ENCODE measurements around the gene SYNGR3.

The SYNGR3 gene

DNA sequence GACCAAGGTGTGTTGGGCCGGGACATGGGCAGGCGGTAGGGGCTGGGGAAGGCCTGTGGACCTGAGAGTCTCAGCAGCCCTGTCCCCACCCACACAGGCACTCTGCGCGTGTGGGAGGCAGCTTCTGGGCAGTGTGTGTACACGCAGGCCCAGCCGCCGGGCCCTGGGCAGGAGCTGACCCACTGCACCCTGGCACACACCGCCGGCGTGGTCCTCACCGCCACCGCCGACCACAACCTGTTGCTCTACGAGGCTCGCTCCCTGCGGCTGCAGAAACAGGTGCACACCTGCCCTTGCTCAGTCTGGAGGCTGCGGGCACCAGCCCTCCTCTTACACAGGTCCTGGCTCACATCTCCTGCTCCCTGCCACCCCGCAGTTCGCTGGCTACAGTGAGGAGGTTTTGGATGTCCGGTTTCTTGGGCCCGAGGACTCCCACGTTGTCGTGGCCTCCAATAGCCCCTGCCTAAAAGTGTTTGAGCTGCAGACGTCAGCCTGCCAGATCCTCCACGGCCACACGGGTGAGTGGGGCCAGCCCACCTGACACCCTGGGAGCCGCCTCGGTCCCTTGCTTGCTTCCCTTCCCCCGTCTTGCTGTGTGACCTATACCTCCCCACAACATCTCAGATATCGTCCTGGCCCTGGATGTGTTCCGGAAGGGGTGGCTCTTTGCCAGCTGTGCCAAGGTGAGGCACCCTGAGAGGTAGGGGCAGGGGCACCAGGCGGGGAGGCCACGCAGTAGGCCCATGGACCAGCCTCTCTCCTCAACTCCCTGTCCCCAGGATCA lies 14.1 kb upstream of the SYNGR3 start:
- Histone ChIP-seq H3K9me3 (ENCODE audit: control insufficient read depth, insufficient read depth, low read length) (no peaks in the 10 kb centered on the region), H3K27ac (ENCODE audit: low read depth, low read length) (no peak overlapping the region), H3K27me3 (ENCODE audit: control insufficient read depth, low read length) (peaks cover 7% of the 10 kb centered on the region), H3K4me3 (ENCODE audit: low read length) (no peak overlapping the region), H3K79me2 (ENCODE audit: control insufficient read depth, low read length) (peaks cover 39% of the 10 kb centered on the region), H4K20me1 (ENCODE audit: control insufficient read depth, insufficient read depth, low read depth, low read length) (no peaks in the 10 kb centered on the region), H3K36me3 (ENCODE audit: control insufficient read depth, low read length) (peaks cover 60% of the 10 kb centered on the region), H3K4me1 (ENCODE audit: control insufficient read depth, low read length) (peaks cover 22% of the 10 kb centered on the region), H3K4me2 (ENCODE audit: low read length) (no peak overlapping the region), H3F3A (ENCODE audit: control insufficient read depth, insufficient read depth) (no peaks in the 10 kb centered on the region), H3K9me2 (replicated peaks; ENCODE audit: control insufficient read depth, low read length) (no peaks in the 10 kb centered on the region)
- TF ChIP-seq, protein P1, sequence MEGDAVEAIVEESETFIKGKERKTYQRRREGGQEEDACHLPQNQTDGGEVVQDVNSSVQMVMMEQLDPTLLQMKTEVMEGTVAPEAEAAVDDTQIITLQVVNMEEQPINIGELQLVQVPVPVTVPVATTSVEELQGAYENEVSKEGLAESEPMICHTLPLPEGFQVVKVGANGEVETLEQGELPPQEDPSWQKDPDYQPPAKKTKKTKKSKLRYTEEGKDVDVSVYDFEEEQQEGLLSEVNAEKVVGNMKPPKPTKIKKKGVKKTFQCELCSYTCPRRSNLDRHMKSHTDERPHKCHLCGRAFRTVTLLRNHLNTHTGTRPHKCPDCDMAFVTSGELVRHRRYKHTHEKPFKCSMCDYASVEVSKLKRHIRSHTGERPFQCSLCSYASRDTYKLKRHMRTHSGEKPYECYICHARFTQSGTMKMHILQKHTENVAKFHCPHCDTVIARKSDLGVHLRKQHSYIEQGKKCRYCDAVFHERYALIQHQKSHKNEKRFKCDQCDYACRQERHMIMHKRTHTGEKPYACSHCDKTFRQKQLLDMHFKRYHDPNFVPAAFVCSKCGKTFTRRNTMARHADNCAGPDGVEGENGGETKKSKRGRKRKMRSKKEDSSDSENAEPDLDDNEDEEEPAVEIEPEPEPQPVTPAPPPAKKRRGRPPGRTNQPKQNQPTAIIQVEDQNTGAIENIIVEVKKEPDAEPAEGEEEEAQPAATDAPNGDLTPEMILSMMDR (IDR thresholded peaks at IDR 0.05; ENCODE audit: low read depth, low read length, poor library complexity, severe bottlenecking): no peak
- TF ChIP-seq EZH2phosphoT487 (IDR thresholded peaks at IDR 0.05; ENCODE audit: borderline replicate concordance, low read length): no peak

DNA sequence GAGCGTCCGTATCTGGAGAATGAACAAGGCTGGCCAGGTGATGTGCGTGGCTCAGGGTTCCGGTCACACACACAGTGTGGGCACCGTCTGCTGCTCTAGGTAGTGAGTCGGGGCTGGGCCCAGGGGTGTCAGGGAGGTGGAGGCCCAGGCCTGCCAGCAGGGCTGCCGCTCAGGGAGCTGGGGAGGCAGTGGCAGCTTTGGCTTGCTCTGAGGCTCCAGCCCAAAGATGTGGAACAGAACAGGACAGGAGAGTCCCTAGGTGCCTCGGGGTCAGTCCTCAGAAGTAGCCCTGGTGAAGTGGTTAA lies 13.6 kb upstream of the SYNGR3 start:
- H3K36me3 ChIP-seq (ENCODE audit: control insufficient read depth, low read length): peaks cover 60% of the 10 kb centered on the region
- no peak overlapping the region for H3K4me3 ChIP-seq (ENCODE audit: low read length)
- TF ChIP-seq EZH2phosphoT487 (IDR thresholded peaks at IDR 0.05; ENCODE audit: borderline replicate concordance, low read length): no peak
- TF ChIP-seq, protein P1 (IDR thresholded peaks at IDR 0.05; ENCODE audit: low read depth, low read length, poor library complexity, severe bottlenecking): no peak
- no peak overlapping the region for H3K27ac ChIP-seq (ENCODE audit: low read depth, low read length)
- no peaks in the 10 kb centered on the region for H3K9me3 ChIP-seq (ENCODE audit: control insufficient read depth, insufficient read depth, low read length)
- H3K79me2 ChIP-seq (ENCODE audit: control insufficient read depth, low read length): peaks cover 33% of the 10 kb centered on the region
- no peaks in the 10 kb centered on the region for H4K20me1 ChIP-seq (ENCODE audit: control insufficient read depth, insufficient read depth, low read depth, low read length)
- no peaks in the 10 kb centered on the region for H3K9me2 ChIP-seq (replicated peaks; ENCODE audit: control insufficient read depth, low read length)
- no peak overlapping the region for H3K4me2 ChIP-seq (ENCODE audit: low read length)
- peaks cover 12% of the 10 kb centered on the region for H3K27me3 ChIP-seq (ENCODE audit: control insufficient read depth, low read length)
- peaks cover 18% of the 10 kb centered on the region for H3K4me1 ChIP-seq (ENCODE audit: control insufficient read depth, low read length)
- H3F3A ChIP-seq (ENCODE audit: control insufficient read depth, insufficient read depth): peaks cover 2% of the 10 kb centered on the region; the same call in 1 of the 2 replicates

DNA sequence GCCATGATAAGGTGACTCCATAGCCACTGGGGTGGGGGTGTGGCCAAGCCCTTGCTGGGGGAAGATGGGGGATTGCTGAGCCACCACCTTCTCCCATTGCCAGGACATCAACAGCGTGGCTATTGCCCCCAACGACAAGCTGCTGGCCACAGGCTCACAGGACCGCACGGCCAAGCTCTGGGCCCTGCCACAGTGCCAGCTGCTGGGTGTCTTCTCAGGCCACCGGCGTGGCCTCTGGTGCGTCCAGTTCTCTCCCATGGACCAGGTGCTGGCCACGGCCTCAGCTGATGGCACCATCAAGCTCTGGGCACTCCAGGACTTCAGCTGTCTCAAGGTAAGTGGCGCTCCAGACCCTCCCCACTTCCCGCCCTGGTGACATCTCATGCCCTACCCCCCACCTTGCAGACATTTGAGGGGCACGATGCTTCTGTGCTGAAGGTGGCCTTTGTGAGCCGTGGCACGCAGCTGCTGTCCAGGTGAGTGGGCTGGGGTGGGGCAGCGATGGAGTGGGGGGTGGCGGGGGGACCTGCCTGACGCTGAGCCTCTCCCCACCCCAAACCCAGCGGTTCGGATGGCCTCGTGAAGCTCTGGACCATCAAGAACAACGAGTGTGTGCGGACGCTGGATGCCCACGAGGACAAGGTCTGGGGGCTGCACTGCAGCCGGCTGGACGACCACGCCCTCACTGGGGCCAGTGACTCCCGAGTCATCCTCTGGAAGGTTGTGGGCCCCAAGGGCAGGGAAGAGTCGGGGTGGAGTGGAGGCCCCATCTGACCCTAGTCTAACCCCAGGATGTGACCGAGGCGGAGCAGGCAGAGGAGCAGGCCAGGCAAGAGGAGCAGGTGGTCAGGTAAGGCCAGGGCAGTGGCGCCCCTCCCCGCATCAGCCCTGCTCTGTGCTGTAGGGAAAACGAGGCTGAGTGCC lies 12.6 kb upstream of the SYNGR3 start:
- peaks cover 55% of the 10 kb centered on the region for H3K36me3 ChIP-seq (ENCODE audit: control insufficient read depth, low read length)
- H4K20me1 ChIP-seq (ENCODE audit: control insufficient read depth, insufficient read depth, low read depth, low read length): no peaks in the 10 kb centered on the region
- no peak overlapping the region for H3K27ac ChIP-seq (ENCODE audit: low read depth, low read length)
- H3K9me2 ChIP-seq (replicated peaks; ENCODE audit: control insufficient read depth, low read length): no peaks in the 10 kb centered on the region
- H3K27me3 ChIP-seq (ENCODE audit: control insufficient read depth, low read length): peaks cover 22% of the 10 kb centered on the region
- H3K4me1 ChIP-seq (ENCODE audit: control insufficient read depth, low read length): peaks cover 21% of the 10 kb centered on the region
- TF ChIP-seq EZH2phosphoT487 (IDR thresholded peaks at IDR 0.05; ENCODE audit: borderline replicate concordance, low read length): no peak
- TF ChIP-seq, protein P1 (IDR thresholded peaks at IDR 0.05; ENCODE audit: low read depth, low read length, poor library complexity, severe bottlenecking): no peak
- peaks cover 24% of the 10 kb centered on the region for H3K79me2 ChIP-seq (ENCODE audit: control insufficient read depth, low read length)
- no peaks in the 10 kb centered on the region for H3K9me3 ChIP-seq (ENCODE audit: control insufficient read depth, insufficient read depth, low read length)
- no peak overlapping the region for H3K4me2 ChIP-seq (ENCODE audit: low read length)
- H3K4me3 ChIP-seq (ENCODE audit: low read length): no peak overlapping the region
- peaks cover 8% of the 10 kb centered on the region for H3F3A ChIP-seq (ENCODE audit: control insufficient read depth, insufficient read depth)
